Karpas-422 (cell line): ENCODE measurements around the gene VHLL. TPM values are rescaled to one million over a fixed set of nuclear protein-coding genes. Genes with fewer than 3 reads are reported as not detected.

Experiments
- DNase-seq: peaks from one replicate; pipeline ENCODE4 v3.0.0-alpha.2; 2015
- H2AFZ ChIP-seq: fragments of 200-600 bp; sonication (generic); 2 replicates; pipeline ENCODE4 v1.6.1; 2014; ENCODE audit warnings: antibody characterized with exemption, low read length, mixed read lengths
- H3K27ac ChIP-seq: fragments of 200-600 bp; sonication (generic); 2 replicates; pipeline ENCODE4 v1.5.1; 2014; ENCODE audit warnings: mild to moderate bottlenecking, low read length, moderate library complexity
- H3K27me3 ChIP-seq: fragments of 200-600 bp; sonication (generic); 2 replicates; pipeline ENCODE4 v1.6.1; 2014; ENCODE audit warnings: low read length, mixed read lengths
- H3K36me3 ChIP-seq: fragments of 200-600 bp; sonication (generic); 2 replicates; pipeline ENCODE4 v1.6.1; 2014; ENCODE audit warnings: low read length, mixed read lengths; ENCODE audit not compliant: insufficient read depth
- H3K4me1 ChIP-seq: fragments of 200-600 bp; sonication (generic); 2 replicates; pipeline ENCODE4 v1.6.1; 2014; ENCODE audit warnings: mild to moderate bottlenecking, low read length, mixed read lengths
- H3K4me2 ChIP-seq: fragments of 200-600 bp; sonication (generic); 2 replicates; pipeline ENCODE4 v1.6.1; 2014; ENCODE audit warnings: low read length, low read depth, mild to moderate bottlenecking; ENCODE audit not compliant: poor library complexity, severe bottlenecking
- H3K4me3 ChIP-seq: fragments of 200-600 bp; sonication (generic); 2 replicates; pipeline ENCODE4 v1.5.1; 2014; ENCODE audit warnings: mild to moderate bottlenecking, antibody characterized with exemption, low read length, mixed read lengths
- H3K79me2 ChIP-seq: fragments of 200-600 bp; sonication (generic); 2 replicates; pipeline ENCODE4 v1.6.1; 2014; ENCODE audit warnings: mild to moderate bottlenecking, low read length, mixed read lengths
- H3K9ac ChIP-seq: fragments of 200-600 bp; sonication (generic); 2 replicates; pipeline ENCODE4 v1.6.0; 2014; ENCODE audit warnings: low read length
- H3K9me2 ChIP-seq: fragments of 200-600 bp; sonication (generic), shearing (Covaris generic); replicated peaks from 2 replicates; pipeline ENCODE4 v1.6.0; 2014; ENCODE audit warnings: mild to moderate bottlenecking, low read length, moderate library complexity; ENCODE audit not compliant: insufficient read depth
- H3K9me3 ChIP-seq: fragments of 300-700, 200-600 bp; sonication (generic); 2 replicates; pipeline ENCODE4 v1.6.1; 2014; ENCODE audit warnings: low read length, mixed read lengths
- H4K20me1 ChIP-seq: fragments of 200-600 bp; sonication (generic); 2 replicates; pipeline ENCODE4 v1.6.1; 2014; ENCODE audit warnings: mild to moderate bottlenecking, antibody characterized with exemption, low read length, low read depth; ENCODE audit not compliant: insufficient read depth
- total RNA-seq: library from RNA; depleted of rRNA; stranded (reverse); fragments of >200 nt; shearing (Covaris generic); gene quantifications from 2 replicates; pipeline ENCODE4 v1.2.3, GENCODE V29; 2014; ENCODE audit warnings: low replicate concordance

VHLL gene
- total RNA-seq, 1 experiment from 2014 or later: not detected

DNA sequence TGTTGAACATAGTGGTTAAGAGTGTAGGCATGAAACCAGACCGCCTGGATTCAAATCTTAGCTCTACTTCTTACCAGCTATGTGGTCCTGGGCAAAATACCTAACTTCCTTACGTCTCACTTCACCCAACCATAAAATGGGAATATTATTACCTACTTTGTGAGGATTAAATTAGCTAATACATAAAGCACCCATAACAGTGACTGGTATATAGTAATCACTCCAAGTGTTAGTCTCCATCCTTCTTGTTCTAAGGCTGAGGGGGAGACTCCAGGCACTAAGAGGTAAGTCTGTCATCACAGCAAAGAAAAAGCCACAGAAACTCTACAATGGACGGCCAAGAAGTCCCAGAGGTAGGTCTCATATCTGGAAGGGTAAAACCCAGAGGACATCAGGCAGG lies 19.3 kb downstream of the VHLL start:
- H3K4me1 ChIP-seq: peaks cover 24% of the 10 kb centered on the region
- H3K79me2 ChIP-seq: peaks cover 63% of the 10 kb centered on the region
- no peak overlapping the region for H3K4me2 ChIP-seq

DNA sequence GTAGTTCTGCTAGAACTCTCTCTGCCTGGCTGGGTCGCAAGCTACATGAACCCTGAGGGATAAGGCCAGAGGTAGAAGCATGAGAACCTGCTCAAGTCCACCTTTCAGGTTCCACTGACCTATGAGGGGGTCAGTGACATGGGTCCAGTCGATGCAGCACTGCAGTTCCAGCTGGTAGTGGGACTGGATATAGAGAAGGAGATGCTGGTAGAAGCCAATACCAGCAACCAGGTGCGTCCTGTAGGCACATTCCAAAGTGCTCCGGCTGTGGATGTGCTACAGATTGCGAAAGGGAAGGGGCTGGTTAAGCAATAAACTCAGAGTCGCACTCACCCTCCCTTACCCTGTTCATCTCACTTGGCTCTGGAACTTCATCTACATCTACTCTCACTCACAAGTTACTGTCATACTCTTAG lies 22.1 kb downstream of the VHLL start:
- DNase-seq: no peak
- H3K4me2 ChIP-seq: no peak overlapping the region

More for the DNA sequence above, 19.3 kb downstream of the VHLL start:
- Histone ChIP-seq H3K36me3 (peaks cover 40% of the 10 kb centered on the region; the same call in 1 of the 2 replicates), H2AFZ (no peak overlapping the region), H4K20me1 (peaks cover 25% of the 10 kb centered on the region; the same call in 1 of the 2 replicates), H3K27ac (no peak overlapping the region), H3K9me2 (no peaks in the 10 kb centered on the region), H3K9ac (no peak overlapping the region), H3K4me3 (no peak overlapping the region), H3K9me3 (no peaks in the 10 kb centered on the region), H3K27me3 (no peaks in the 10 kb centered on the region)
- DNase-seq: no peak

DNA sequence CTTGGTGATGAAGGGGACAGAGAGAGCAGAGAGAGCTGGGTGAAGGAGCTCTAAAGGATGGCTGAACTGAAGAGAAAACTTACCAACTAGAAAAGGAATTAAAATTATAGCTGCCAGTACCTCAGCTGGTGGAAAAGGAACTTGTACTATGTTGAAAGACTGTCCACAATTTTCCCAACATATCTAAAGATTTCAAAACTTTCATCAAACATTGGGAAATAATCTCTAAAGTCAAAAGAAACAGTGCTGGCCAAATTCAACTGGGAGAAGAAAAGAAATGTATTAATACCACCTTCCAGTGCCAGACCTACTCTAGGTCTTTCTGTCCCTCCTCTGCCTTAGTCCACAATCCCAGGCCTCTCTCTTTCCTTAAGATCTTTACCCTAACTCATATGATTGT lies 22.6 kb downstream of the VHLL start:
- Histone ChIP-seq H3K4me3 (no peak overlapping the region), H3K9ac (no peak overlapping the region), H3K36me3 (peaks cover 60% of the 10 kb centered on the region), H3K9me2 (no peaks in the 10 kb centered on the region), H3K27ac (no peak overlapping the region), H3K4me2 (no peak overlapping the region), H3K9me3 (no peaks in the 10 kb centered on the region), H2AFZ (no peak overlapping the region), H3K79me2 (peaks cover 37% of the 10 kb centered on the region), H3K27me3 (no peaks in the 10 kb centered on the region), H4K20me1 (peaks cover 25% of the 10 kb centered on the region; the same call in 1 of the 2 replicates), H3K4me1 (peaks cover 13% of the 10 kb centered on the region)
- DNase-seq: no peak

More for the DNA sequence above, 22.1 kb downstream of the VHLL start:
- no peaks in the 10 kb centered on the region for H3K9me2 ChIP-seq
- H2AFZ ChIP-seq: no peak overlapping the region
- no peaks in the 10 kb centered on the region for H3K27me3 ChIP-seq
- H4K20me1 ChIP-seq: peaks cover 28% of the 10 kb centered on the region; the same call in 1 of the 2 replicates
- H3K9me3 ChIP-seq: no peaks in the 10 kb centered on the region
- peaks cover 16% of the 10 kb centered on the region for H3K4me1 ChIP-seq
- H3K79me2 ChIP-seq: peaks cover 42% of the 10 kb centered on the region
- H3K9ac ChIP-seq: no peak overlapping the region
- no peak overlapping the region for H3K27ac ChIP-seq
- H3K4me3 ChIP-seq: no peak overlapping the region
- H3K36me3 ChIP-seq: peaks cover 60% of the 10 kb centered on the region

DNA sequence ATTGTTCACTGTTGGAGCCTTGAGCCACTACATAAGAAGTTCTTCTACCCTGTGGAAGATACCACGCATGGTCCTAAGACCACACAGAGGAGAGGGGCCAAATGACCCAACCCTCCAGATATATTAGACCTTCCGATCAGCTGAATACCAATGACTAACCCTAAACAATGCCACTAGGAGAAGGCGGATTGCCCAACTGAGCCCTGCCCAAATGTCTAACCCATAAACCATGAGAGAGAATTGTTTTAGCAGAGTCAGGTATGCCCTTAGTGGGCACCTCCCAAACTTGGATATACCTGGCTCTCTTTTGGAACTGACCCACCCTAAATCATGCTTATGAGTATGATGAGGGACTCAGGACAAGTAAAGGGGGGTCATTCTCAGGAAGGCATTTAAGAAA lies 28.8 kb downstream of the VHLL start:
- Histone ChIP-seq H3K36me3 (peaks cover 59% of the 10 kb centered on the region), H3K4me2 (no peak overlapping the region), H3K27ac (no peak overlapping the region), H2AFZ (no peak overlapping the region), H4K20me1 (0 out of 2 replicates have a peak, but pooled peaks cover 3% of the 10 kb centered on the region), H3K9ac (no peak overlapping the region), H3K27me3 (no peaks in the 10 kb centered on the region), H3K9me3 (no peaks in the 10 kb centered on the region), H3K4me3 (no peak overlapping the region), H3K79me2 (no peaks in the 10 kb centered on the region), H3K4me1 (no peaks in the 10 kb centered on the region), H3K9me2 (no peaks in the 10 kb centered on the region)
- no peak for DNase-seq

DNA sequence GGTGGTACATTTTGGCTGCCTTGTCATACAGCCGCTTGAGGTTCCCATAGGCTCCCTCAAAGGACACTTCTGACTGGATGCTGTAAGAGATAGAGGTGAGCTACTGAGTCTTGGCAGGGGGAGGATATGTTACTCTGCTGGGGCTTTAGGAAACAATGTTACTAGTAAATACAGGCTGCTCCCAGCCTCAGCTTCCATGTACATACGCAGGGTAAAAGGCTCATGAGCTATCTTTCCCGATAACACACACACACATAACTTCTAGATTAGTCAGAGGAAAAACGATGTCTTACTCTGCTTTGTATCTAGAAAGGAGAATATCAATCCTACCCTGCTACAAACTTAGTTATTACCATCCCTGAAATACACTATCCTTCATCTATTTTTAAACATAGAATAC lies 30.8 kb downstream of the VHLL start:
- Histone ChIP-seq H3K27ac (no peak overlapping the region), H3K4me1 (no peaks in the 10 kb centered on the region), H3K4me3 (no peak overlapping the region), H3K9me2 (no peaks in the 10 kb centered on the region), H4K20me1 (0 out of 2 replicates have a peak, but pooled peaks cover 3% of the 10 kb centered on the region), H3K79me2 (no peaks in the 10 kb centered on the region), H3K9ac (no peak overlapping the region), H3K27me3 (no peaks in the 10 kb centered on the region), H3K9me3 (no peaks in the 10 kb centered on the region), H3K36me3 (peaks cover 55% of the 10 kb centered on the region), H3K4me2 (no peak overlapping the region), H2AFZ (no peak overlapping the region)
- DNase-seq: no peak

DNA sequence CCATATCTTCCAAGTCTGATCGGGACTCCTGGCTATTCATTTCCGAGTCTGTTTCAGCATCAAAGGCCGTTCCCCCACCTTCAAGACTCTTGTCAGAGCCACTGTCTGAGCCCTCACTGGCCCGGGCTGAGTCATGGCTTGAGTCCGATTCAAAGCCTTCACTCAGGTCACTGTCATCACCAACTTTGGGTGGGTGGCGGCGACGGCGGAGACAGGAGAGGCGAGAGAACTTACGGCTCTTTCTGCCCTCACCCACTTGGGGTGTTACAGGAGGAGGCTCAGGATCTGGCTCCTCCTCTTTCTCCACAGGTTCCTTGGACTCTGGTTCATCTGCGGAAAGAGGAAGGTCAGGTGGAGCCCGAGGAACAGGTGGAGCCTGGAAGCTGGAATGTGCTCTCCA lies 33.1 kb downstream of the VHLL start:
- Histone ChIP-seq H2AFZ (no peak overlapping the region), H3K27me3 (no peaks in the 10 kb centered on the region), H3K27ac (no peak overlapping the region), H3K9ac (no peak overlapping the region), H3K4me1 (no peaks in the 10 kb centered on the region), H3K9me2 (no peaks in the 10 kb centered on the region), H3K4me3 (no peak overlapping the region), H3K4me2 (no peak overlapping the region), H3K9me3 (no peaks in the 10 kb centered on the region), H3K79me2 (no peaks in the 10 kb centered on the region), H3K36me3 (peaks cover 52% of the 10 kb centered on the region), H4K20me1 (no peaks in the 10 kb centered on the region)
- no peak for DNase-seq

DNA sequence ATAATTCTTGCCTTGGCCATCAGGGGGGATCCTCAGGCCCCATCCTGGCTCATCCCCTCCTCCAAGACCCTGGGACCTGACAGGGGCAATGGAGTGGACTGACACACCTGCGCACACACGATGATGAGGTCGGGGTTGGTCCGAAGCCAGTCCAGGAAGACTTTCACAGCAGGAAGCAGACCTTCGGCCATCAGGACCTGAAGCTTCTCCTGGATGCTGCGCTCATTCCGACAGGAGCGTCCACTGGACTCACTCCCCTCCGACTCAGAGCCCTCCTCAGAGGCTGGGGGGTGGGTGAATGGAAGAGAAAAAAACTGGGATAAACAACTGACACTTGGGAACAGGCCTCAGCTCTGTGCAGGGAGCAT lies 35.8 kb downstream of the VHLL start:
- Histone ChIP-seq H3K27ac (no peak overlapping the region), H3K27me3 (no peaks in the 10 kb centered on the region), H3K9me2 (no peaks in the 10 kb centered on the region), H3K9ac (no peak overlapping the region), H3K9me3 (no peaks in the 10 kb centered on the region), H3K36me3 (peaks cover 58% of the 10 kb centered on the region), H2AFZ (no peak overlapping the region), H4K20me1 (no peaks in the 10 kb centered on the region), H3K4me1 (no peaks in the 10 kb centered on the region), H3K4me3 (no peak overlapping the region), H3K4me2 (no peak overlapping the region), H3K79me2 (no peaks in the 10 kb centered on the region)
- DNase-seq: no peak

DNA sequence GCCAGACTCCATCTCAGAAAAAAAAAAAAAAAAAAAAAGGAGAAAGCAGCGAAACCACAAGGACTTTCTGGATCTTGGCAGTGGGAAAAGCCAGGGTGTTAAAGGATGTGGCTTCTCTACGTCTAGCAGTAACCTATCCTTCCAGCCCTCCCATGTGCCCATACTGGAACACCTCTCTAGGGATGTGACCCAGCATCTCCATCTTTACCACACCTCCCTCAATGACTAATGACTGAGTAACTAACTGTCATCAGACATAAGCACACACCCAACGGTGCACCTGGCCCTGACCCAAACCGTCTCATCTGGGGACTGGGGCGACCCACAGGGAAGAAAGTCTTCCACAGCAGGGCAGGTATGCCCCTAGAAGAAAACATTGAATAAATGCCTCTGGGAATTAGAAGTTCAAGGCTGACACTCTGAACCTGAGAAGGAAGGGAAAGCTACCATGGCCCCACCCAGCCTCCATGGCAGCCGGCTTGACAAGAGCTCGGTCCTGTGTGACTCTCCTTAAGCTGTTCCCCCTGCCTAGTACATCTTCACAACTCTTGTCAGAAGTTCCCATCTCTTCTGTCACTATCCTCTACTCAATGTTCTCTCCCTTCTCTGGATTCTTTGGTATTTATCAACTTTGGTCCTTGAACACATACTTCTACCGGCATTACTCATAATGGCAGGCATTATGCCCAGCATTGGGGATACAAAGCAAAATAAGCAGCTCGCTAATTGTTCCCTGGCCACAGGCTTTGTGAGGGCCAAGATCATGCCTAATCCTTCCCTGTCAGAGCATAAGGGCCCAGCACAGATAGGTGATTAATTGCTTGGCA lies 36.4 kb downstream of the VHLL start:
- no peaks in the 10 kb centered on the region for H3K9me2 ChIP-seq
- no peaks in the 10 kb centered on the region for H3K27me3 ChIP-seq
- H3K9me3 ChIP-seq: no peaks in the 10 kb centered on the region
- H4K20me1 ChIP-seq: no peaks in the 10 kb centered on the region
- no peak overlapping the region for H3K27ac ChIP-seq
- no peak overlapping the region for H3K4me3 ChIP-seq
- no peaks in the 10 kb centered on the region for H3K4me1 ChIP-seq
- H3K9ac ChIP-seq: no peak overlapping the region
- no peak for DNase-seq
- no peaks in the 10 kb centered on the region for H3K79me2 ChIP-seq
- no peak overlapping the region for H2AFZ ChIP-seq
- H3K36me3 ChIP-seq: peaks cover 58% of the 10 kb centered on the region
- H3K4me2 ChIP-seq: no peak overlapping the region
